GM12874 (cell line): ENCODE measurements around the gene APBA2.

Experiments used
- CTCF ChIP-seq: IDR thresholded peaks from 2 replicates; pipeline ENCODE4 v1.5.1; 2011; ENCODE audit warnings: low read depth, mild to moderate bottlenecking, control low read depth, low read length, moderate library complexity; ENCODE audit not compliant: insufficient read depth

APBA2 gene

DNA sequence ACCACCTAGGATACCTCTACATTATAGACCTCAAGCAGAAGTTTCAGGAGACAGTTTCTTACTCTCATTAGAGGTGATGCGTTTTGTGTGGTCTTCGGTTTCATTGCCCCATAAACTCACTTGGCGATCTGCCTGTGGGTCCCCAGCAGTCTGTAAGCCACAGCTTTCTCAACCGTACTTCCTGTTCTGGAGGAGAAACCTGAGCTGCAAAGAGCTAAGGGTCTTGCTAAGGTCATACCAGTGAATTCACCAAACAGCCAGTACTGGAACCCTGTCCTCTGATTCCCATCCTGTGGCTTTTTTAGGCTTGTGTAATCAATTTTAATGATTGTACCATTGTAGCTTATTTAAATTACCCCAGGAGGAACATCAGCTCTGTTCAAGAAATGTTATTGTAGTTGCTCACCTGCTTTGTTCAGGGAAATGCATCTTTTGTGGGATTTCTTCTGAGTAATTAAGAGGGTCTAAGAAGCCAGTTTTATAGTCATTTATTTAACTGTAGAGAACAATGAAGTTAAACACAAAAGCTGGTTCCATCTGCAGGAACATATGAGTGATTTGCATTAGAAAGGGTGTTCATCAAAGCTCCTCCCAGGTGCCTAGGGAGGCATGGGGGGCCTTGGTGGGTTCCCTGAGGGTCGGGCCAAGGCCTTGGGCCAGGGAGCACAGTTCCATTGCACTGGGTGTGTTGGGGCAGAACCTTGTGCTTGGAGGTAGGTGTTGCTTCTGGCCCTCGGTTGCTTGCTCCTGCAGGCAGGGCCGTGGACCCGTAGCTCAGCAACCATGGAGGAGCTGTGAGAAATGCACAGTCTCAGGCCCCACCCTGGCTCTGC, 69.6 kb downstream of the APBA2 start:
- TF ChIP-seq CTCF, result no peak

DNA sequence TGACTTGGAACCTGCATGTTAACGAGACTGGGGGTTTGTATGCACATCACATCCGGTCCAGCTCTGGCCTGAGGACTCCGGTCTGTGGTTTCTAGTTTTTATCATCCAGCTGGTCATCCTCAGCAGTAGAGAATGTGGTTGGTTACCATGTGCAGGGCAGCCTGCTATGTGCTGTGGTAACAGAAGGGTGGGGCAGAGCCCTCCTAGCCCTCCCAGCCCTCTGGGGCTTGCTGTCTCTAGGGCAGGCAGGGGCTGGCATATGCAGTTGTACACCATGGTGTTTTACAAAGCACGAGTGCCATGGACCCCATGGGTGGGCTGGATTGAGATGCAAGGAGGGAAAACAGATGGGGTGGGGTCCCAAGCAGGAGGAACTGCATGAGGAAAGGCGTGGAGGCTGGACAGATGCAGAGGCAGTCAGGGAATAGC, 70.2 kb downstream of the APBA2 start:
- TF ChIP-seq CTCF, result no peak

DNA sequence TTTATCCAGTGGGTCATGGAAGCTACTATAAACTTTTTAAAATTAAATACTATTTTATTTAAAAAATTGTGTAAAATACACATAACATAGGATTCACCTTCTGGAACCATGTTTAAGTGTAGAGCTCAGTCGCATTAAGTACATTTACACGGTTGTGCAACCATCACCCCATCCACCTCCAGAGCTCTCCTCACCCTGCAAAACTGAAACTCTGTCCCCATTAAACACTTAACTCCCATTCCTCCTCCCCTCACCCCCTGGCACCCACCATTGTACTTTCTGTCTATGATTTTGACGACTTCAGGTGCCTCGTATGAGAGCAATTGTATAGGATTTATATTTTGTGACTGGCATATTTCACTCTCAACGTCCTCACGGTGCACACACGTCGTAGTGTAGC, 70.7 kb downstream of the APBA2 start:
- no peak for TF ChIP-seq CTCF

DNA sequence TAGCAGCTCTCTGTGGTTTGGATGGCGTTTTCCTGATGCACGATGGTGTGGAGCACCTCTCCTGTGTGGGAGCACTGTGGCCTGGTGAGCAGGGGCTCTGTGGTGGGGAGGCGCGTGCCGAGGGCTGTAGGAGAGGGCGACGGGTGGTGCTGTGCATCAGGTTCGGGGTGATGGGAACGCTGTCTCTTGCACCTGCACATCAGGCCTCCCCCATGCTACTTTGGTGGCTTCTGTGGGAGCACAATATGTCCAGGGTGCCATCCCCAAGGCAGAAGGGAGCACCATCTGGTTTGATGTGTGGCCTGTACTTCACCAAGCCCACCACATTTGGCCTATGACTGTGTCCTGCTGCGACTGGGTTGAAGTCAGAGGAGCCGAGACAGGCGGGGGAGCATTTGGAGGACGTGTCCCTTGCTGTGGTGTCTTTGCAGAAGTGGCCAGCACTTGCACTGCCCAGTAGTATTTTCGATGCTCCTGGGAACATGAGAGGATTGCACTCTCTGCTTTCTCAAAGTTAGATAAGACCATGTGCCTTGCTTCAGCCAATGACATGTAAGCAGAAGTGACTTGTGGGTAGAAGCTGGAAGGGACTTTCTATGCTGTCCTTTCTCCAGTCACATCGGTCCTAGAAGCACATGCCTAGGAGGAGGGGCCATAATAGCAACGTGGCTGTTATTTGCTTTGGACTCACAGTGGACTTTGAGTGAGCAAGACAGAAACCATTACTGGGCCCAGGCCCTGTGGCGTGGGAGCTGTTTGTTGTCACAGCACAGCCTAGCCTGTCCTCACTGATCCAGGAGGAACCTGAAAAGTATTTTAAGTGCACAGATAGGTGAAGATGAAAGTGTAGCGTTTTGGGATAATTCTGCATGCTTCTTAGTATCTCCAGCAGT, 72.1 kb downstream of the APBA2 start:
- TF ChIP-seq CTCF, result no peak

DNA sequence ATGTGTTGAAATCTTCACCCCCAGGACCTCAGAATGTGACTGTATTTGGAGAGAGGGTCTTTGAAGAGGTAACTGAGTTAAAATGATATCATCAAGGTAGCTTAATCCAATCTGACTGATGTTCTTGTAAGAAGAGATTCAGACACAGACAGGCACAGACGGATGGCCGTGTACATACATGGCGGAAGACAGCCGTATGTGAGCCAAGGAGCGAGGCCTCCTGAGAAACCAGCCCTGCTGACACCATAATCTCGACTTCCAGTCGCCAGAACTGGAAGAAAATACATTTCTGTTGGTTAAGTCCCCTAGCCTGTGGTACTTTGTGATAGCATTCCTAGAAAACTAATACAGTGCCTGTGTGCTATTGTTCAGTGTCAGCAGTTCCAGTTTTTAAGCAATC, 73.6 kb downstream of the APBA2 start:
- no peak for TF ChIP-seq CTCF

DNA sequence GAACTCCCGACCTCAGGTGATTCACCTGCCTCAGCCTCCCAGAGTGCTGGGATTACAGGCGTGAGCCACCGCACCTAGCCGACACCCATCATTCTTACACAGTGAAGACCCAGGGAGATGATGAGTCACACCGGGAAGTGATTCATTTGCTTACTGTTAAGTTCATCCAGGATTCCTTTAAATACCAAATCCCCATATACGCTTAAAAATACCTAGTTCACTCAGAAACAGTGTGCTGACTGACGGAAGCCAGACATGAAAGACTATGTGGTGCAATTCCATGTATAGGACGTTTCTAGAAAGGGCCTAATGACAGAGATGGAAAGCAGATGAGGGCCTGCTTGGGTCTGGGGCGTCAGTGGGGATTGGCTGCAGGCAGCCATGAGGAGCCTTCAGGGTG, 75.2 kb downstream of the APBA2 start:
- TF ChIP-seq CTCF, result no peak

- no peak for TF ChIP-seq CTCF
These were observed 75.6 kb downstream of the APBA2 start for GRCh38 chr15:28961391-28961790.
